G401.6 (cell line): ENCODE measurements around the gene RBM41.
A peak's percentile ranks its signal among the peaks of the same experiment; 100 is the strongest.

Experiments used
- FAIRE-seq: peaks from 2 replicates; lab custom pipeline; 2012; peaks lifted over from hg19 to GRCh38; lab: Jason Lieb, UNC

RBM41 gene

GRCh38 chrX:107025545-107025944 is 93.1 kb downstream of the RBM41 start:
- peak; percentile 25 for FAIRE-seq

GRCh38 chrX:107014936-107015335 is 103.7 kb downstream of the RBM41 start:
- no peak for FAIRE-seq
